Fibroblast of peridontal ligament (primary cell): ENCODE data around the gene GPRIN2.
"Not testable (repeated sequence)": the region's sequence is repeated elsewhere in the genome, so short reads cannot be mapped to it uniquely, and the experiment has no call there.

Experiments used
- DNase-seq: peaks from one replicate; pipeline ENCODE4 v3.0.0-alpha.2; 2010; ENCODE audit errors: extremely low read depth

The GPRIN2 gene

DNA sequence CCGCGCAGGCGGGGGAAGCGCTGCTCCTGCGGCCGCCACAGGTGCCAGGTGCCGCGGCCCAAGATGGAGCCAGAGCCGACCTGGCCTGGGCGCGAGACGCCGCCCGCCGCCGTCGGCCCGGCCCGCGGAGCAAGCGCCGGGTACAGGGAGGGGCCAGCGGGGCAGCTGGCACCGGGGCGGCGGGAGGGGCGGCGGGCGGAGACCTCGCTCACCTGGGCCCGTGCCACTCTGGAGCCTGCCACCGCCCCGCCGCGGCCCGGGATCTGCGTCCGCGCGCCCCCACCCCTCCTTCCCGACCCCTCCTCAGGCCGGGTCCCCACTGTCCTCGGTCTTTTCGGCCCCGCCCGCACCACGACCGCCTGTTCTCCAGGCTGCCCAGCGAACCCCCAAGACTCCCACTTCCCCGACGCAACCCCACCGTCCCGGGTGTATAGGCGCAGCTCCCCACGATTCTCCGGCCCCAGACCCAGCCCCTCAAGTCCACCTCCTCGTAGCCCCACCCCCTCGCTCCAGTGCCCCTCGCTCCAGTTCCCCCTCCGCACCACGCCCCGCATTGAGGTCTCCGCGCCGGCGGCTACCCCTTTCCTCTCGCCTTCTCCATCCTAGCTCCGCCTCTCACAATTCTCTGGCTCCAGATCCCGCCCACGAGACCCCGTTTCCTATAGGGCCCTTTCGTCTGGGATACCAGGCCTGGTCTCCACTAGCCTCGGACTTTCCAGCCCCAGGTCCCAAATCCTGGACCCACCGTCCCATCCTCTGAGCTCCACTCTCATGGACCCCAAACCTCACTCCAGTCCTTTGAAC lies at the start of gene GPRIN2:
Gene GPRIN2, minus strand, starts transcription at position 144 of the 804 bp plus-strand sequence. CDS start 5,922 bp downstream, outside the sequence.
- DNase-seq = no peak

DNA sequence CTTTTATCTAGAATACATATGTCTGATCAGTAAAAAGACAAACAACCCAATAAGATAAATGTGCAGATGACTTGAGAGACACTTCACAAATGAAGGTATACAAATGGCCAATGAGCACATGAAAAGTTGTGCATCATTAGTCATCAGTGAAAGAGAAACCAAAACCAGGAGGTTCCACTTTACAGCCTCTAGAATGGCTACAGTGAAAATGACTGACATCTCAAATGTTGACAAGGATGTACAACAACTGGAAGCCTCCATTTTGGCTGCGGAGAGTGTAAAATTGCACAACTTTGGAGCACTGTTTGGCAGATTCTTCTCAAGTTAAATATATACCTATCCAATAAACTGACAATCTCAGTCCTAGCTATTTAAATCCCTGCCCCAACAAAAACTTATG lies 44.1 kb upstream of the GPRIN2 start:
- not testable (repeated sequence) for DNase-seq

DNA sequence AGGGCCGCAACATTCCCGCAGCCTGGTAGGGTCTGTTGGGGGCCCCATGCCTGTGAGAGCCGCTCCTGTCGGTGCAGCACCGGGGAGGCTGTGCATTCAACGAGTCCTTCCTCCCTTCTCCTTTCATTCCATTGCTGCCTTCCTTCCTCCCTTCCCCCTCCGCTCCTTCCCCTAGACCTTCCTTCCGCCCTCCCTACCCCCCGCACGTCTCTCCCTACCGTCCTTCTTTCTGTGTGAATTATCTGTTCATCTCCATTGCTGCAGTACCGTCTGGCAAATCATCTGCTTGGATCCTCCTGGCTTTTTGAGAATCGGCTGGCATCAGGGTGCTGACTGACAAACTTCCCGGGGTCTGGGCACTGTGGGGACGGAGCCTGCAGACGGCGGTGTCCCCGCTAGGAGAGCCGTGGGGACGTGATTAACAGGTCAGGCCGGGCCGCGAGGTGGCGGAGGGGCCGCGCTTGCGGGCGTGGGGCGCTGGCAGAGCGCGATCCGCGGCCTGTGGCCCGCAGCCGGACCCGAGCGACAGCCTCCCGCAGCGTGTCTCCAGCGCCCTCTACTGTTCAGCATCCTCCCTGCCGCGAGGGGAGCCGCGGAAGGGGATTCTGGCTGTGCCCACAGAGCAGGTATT lies 41.3 kb upstream of the GPRIN2 start:
- not testable (repeated sequence) for DNase-seq

DNA sequence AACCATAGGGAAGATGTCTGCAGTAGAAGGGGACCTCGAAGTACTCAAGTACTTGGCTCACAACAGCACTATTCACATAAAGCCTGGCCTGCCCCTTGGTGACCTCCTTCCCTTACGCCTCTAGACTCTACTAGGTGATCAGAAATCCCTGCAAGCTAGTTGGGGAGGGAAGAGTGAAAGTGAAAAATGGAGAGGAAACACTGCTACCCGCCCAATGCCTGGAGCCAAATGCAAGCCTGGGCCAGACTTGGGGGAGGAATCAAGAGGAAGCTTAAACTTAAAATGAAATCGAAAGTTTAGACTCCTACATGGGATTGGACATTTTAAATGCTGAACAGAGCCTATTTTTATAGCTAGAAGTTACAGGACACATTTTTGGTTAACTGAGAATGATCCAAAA lies 40.1 kb upstream of the GPRIN2 start:
- DNase-seq = peak; percentile 8

DNA sequence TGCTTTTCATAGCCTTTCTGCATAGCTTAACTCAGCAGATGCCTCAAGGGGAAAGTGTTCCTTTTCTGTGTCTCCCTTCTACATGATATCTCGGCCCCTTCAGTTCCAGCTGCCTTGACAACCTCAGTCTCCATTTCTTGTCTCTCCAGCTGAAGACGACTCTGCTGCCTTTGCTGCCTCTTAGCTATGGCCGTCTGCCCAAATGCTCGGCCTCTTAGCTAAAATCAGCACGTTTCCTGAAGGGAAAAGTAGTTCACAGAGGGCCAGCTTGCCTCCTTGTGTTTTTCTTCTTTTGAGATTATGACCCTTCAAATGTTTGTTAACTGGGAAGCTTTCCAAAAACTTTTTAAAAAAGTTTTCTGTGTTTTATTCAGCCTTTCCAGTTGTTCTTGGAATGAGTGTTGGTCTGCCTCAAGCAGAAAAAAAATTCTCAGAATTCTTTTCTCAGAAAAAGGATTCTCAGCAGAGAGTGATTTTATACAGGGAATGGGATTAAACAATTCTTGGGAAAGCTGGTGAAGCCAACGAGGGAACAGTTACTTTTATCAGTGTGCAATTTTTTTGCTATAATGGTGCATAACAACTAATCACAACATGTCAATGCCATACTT lies 38.1 kb upstream of the GPRIN2 start:
- not testable (repeated sequence) for DNase-seq

DNA sequence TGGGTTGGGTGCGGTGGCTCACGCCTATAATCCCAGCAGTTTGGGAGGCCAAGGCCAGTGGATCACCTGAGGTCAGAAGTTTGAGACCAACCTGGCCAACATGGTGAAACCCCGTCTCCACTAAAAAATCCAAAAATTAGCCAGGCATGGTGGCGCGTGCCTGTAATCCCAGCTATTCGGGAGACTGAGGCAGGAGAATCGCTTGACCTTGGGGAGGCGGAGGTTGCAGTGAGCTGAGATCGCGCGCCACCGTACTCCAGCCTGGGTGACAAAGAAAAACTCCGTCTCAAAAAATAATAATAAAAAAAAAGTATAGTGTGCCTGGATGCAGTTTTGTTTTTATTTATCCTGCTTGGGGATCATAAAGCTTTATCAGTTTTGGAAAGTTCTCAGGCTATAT lies 36.8 kb upstream of the GPRIN2 start:
- DNase-seq = not testable (repeated sequence)

DNA sequence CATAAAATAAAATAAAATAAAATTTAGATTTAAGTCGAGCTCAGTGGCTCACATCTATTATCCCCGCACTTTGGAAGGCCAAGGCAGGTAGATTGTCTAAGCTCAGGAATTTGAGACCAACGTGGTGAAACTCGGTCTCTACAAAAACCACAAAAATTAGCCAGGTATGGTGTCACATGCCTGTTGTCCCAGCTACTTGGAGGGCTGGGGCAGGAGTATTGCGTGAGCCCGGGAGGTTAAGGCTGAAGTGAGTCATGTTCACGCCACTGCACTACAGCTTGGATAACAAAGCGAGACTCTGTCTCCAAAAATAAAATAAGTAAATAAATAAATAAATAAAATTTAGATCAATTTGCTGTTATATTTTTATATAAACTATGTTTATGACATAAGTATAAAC lies 34.6 kb upstream of the GPRIN2 start:
- not testable (repeated sequence) for DNase-seq

DNA sequence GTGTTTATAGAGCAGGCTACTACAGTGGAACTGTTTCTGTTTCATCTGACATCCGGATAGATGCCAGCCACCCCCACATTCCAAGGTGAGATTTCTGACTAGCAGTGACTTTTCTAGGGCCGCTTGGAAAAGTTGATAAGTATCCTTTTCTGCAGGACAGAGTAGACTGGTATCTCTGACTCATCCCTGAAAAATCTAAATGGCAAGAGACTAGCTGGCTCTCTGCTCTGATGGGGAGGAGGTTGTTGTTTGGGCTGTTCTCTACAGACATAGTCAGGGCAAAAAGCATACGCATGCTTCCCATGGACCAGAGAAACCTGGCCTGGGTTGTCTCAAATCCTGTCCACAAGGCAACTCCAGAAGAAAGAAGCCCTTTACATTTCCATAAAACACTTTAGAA lies 33.1 kb upstream of the GPRIN2 start:
- DNase-seq = not testable (repeated sequence)

DNA sequence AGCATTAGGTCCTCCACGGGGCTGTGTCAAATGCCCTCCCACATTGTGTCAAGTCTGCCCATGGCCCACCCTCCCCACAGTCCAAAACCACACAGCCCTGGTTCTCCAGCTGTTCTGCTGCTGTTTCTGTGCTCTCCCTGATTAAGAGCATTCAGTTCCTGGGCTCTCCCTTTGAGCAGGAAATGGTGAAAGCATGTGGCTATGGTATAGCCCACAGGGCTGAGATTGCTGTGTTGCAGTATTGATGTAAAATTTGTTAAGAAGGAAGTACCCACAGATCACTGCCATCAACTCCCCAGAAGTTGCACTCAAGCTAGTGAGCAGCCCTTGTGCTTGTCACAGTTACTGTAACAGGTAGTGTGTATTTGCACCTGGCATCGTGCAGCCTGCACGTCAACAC lies 31.8 kb upstream of the GPRIN2 start:
- not testable (repeated sequence) for DNase-seq

DNA sequence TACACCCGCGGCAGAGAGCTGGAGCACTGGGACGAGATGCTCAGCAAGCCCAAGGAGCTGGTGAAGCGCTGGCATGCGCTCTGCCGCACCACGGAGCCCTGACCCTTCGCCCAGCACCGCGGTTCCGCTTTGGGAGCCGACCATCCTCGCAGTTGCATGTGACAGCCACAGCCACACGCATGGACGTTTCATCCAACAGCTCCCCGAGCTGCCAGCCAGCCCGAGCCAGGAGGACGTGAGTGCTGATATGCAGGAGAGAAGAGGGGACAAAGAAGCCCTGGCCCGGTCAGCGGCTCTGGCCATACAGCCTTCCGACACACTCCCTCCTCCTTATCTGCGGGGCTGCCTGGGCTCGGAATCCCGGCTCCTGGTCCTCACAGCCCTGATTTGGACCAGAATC lies 31.1 kb upstream of the GPRIN2 start:
- not testable (repeated sequence) for DNase-seq

DNA sequence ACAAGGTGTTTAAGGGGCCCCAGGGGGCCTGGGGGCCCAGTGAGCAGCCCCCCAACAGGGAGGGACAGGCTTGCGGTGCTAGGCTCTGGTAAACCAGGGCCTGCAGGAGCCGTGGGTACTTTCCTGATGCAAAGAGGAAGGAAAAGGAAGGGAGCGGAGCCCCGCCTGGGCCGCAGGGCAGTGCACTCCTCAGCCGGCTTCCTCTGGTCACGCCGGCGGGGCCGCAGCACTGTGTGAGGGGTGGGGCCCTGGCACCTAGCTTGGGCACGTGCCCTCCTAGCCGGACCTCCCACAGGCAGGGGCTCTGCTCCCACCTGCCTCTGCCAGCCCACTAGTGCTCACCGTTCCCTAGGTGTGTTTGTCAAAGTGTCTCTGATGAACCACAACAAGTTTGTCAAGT lies 28.8 kb upstream of the GPRIN2 start:
- DNase-seq = not testable (repeated sequence)

DNA sequence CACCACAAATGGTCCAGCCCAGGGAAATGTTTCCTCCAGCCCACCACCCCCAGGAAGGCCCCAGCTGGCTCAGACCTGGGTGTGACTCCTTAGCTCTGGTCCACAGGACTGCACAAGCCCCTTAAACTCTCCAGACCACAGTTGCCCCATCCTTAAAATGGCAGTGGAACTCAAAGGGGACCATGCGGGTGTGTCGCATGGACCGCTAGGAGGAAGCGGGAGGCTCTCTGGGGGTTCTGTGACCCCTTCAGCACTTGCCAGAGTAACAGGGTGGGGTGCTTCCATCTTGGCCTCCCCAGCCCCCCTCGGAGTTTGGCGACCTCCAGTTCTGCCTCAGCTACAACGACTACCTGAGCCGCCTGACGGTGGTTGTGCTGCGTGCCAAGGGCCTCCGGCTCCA lies 27.7 kb upstream of the GPRIN2 start:
- DNase-seq = not testable (repeated sequence)

DNA sequence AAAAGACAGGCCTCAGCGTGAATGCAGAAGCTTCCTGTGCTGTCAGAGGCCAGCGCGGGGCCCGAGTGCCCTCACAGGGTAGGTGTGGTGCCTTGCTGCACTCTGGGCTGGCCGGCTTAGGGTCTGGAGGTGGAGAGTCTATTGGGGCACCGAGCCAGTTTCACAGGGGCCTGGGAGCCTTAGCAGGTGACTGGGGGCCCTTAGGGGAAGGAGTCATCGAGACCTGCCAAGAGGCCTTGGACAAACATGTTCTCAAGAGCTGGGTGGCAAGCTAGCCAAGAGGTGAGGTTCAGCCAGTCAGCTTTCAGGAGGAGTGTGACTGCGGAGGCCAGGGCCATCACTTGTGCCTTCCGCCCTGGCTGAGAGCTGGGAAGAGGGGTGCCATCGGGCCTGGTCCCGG lies 26.1 kb upstream of the GPRIN2 start:
- DNase-seq = not testable (repeated sequence)

DNA sequence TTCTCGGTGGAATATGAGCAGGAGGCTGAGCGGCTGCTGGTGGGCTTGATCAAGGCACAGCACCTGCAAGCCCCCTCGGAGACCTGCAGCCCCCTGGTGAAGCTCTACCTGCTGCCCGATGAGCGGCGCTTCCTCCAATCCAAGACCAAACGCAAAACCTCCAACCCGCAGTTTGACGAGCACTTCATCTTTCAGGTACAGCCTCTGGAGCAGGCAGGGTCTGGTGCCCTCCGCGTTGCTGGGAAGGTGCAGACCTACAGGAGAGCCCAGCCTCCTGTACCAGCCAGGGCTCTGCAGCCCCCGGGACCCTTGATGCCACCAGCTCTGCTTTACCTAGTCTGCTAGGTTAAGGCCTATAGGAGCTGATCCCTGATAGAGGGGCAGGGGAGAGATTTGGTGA lies 25.5 kb upstream of the GPRIN2 start:
- DNase-seq = not testable (repeated sequence)

DNA sequence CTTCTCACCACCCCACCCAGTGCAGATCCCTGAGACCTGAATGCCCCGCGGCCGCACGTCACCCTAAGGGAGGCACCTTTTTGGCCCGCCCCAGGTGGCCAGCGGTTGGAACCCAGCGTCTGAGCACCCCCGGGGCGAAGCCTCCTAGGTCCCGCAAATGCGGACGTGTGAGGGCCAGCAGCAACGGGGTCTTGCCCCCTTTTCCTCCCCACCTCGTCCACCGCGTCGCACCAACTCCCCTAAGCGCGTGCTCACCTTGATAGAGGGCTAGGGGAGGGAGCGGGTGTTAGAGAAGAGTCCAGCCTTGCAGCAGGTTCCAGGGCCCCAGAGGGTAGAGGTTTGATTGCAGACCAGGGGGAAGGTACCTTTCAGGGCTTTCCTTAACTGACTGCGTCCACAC lies 22.9 kb upstream of the GPRIN2 start:
- DNase-seq = not testable (repeated sequence)

DNA sequence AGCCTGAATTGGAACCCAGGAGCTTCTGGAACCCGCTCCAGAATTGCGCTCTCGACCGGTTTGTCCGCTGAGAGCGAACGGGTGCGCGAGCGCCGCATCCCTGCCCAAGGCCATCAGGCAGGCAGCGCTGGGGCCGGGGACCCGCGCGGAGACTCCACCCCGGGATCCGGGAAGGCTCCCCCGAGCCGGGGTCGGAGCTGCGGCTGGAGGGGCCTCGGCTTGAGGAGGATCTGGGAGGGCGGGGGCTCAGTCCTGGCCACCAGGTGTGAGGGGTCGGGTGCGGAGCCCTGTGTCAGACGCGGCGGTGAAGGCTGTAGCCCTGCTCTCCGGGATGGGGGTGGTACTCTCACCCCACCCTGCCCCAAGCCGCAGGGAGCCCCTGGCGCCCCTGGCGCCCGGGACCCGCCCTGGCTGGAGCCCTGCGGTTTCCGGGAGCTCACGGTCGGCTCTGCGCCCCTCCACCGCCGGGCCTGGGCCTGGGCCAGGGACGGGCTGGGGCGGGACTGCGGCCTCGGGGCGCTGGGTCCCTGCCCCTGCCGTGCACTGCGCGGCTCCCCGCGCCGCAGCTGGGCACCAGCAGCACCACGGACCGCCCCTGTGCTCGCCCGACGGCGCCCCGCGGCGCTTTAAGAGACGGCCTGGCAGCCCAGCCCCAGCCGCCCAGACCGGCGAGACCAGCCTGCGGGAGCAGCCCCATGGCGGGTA lies 22.2 kb upstream of the GPRIN2 start, which contains the start of gene SYT15:
Gene SYT15, plus strand, starts transcription at position 655 of the 705 bp plus-strand sequence. Its CDS starts 41 bp downstream, at position 696.
- DNase-seq = not testable (repeated sequence)

DNA sequence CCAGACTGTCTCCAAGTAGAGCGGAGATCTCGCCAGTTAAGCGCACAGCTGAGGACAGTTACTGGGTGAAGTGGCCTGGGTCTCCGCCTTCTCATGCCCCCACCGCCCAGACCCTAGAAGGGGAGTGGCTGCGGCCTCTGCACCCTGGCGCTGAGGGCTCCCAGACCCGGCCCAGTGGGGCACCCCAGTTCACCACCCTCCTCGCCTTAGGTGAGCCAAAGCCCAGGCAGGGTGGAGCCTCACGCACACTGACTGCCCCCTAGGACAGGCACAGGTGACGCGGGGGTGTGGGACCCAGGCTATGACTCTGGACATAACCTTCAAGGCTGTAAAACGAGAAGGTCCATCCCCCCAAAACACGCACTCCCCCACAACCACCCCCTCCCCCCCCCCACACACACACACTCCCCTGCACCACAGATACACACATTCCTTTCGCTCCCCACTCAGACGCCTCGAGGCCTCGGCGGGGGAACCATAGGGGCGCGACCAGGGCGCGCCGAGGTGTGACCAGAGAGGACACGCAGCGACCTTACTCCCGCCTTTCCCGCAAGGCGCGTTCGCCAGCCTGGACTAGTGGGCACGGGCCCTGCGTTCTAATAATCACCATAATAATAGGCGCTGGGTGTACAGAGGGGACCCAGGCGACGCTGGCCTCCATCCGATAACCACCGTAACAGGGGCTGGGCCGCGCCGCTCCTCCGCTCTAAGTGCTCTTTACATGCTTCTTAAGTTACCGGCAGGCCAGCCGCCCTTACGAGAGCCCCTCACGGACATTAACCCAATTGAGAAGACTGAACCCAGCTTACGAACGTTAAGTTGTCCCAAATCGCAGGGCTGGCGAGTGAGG lies 21.4 kb upstream of the GPRIN2 start:
- not testable (repeated sequence) for DNase-seq

DNA sequence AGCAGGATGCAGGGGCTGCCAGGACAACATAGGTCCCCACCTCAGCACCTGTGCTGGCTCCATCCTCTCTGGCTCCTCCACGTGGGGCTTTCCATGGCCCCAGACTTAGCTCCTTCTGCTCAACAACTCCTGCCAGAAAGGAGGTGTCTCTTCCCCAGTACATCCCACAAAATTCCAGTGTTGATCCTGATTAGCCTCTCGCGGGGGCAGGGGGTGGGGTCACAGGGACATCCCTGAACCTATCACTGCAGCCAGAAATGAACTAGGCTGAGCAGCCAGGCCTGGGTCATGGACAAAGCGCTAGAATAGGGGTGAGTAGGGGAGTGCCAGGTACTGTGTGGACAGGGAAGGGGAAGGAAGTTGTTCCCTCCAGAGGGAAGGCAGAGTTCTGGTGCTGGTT lies 17.4 kb upstream of the GPRIN2 start:
- DNase-seq = not testable (repeated sequence)

DNA sequence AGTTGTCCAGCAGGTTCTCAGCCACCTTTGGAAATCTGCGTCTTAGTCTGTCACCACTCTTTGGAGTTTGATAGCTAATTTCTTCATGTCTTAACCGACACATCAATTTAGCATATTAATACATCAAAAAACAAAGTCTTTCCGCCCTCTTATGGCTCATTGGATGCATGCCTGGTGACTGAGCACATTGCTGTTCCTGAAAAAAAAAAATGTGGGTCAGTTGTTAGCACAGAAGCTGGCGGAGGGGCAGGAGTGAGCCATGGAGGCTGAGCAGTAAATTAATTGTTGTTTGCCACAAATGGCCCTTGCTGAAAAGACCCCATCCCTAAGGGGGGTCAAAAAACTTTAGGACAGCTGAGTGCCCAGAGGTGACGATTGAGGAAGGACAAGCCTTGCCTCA lies 16.9 kb upstream of the GPRIN2 start:
- peak; percentile 10 for DNase-seq

DNA sequence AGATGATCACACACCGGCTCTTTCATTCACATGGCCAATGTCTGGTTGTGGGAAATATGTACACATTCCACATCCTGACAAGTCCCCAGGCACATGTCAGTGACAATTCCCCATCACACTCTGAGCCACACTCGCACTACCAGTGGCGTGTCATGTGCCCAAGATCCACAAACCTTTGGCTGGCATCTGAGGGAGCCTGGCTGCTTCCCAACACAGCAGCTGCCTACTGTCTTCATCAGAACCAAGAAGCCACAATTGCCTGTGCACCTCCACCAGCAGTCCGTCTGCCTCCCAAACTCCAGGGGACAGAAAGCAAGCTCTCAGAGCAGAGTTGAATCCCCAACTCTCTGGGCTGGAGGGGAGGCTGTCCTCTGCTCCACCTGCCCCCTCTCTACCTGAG lies 16.3 kb upstream of the GPRIN2 start:
- not testable (repeated sequence) for DNase-seq

DNA sequence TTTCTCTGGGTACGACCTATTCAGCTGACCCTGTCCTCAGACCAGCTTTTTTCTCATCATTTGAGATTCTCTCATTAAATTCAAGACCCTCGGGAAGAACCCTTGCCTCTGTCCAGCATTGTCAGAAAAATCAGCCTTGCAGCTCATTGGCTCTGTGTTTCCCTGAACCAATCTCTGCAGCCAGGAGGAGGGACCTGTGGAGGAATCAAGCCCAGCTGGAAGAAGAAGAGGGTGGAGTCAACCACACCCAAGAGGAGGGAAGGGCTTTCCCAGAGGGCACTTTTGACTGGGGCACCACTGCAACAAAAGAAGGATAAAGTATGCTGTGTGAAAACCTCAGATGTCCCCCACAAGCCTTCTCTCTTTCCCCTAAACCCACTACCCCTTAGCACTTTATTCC lies 14.2 kb upstream of the GPRIN2 start:
- not testable (repeated sequence) for DNase-seq
